Gastroesophageal sphincter (tissue), 3 donors: Measurements from ENCODE around the gene TM9SF1.
A peak's percentile ranks its signal among the peaks of the same experiment; 100 is the strongest.

Experiments
- EP300 ChIP-seq: sonication (generic); formaldehyde crosslinking; IDR thresholded peaks from one replicate; pipeline ENCODE4 v1.6.1; 2017; ENCODE audit warnings: antibody characterized with exemption, mild to moderate bottlenecking
- POLR2A ChIP-seq, 2 donors: fragments of 450-650 bp; IDR thresholded peaks; one replicate each; pipeline ENCODE4 v1.6.1; 2017; ENCODE audit warnings: antibody characterized with exemption in 2 of 2, mild to moderate bottlenecking in 2 of 2, moderate library complexity in 1 of 2
- POLR2AphosphoS5 ChIP-seq: sonication (generic); formaldehyde crosslinking; IDR thresholded peaks from one replicate; pipeline ENCODE4 v1.6.1; 2017; ENCODE audit warnings: antibody characterized with exemption
- TF ChIP-seq, protein P1 (sequence below), 4 experiments: fragments of 200-600 bp in 2 of 4; fragments of 450-650 bp in 2 of 4; sonication (generic) in 1 of 4; IDR thresholded peaks; one replicate each; pipeline ENCODE4 v1.5.1; 2017 to 2019; ENCODE audit warnings: antibody characterized with exemption in 4 of 4, mild to moderate bottlenecking in 2 of 4, moderate library complexity in 2 of 4

DNA sequence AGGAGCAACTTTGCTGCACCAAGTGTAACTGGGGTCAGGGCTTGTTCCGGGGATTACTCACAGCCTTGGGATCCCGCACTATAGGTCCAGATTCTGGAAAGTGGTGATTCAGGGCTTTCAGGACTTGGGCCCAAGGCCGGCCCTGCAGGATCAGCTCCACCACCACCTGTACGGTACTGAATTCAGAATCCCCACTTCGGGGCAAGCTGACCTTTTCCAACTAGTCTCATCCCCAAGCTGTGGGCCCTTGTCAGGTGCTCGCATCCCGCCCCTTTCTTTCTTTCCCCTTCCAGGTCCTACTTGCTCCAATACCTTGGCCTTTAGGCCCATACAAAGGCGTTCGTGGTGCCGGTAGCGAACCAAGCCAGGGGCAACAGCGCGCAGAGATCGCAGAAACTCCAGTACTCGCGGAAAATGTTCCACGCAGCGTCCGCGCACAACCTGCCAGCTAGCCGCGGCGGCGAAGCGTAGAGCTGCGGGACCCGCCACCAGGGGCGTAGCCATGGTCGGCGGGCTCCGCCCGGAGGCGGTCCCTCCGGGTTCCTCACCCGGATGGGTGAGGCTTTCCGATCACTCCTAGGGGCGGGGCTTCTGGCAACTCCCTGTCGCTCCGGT is 46.7 kb upstream of the TM9SF1 start:
- TF ChIP-seq, protein P1, sequence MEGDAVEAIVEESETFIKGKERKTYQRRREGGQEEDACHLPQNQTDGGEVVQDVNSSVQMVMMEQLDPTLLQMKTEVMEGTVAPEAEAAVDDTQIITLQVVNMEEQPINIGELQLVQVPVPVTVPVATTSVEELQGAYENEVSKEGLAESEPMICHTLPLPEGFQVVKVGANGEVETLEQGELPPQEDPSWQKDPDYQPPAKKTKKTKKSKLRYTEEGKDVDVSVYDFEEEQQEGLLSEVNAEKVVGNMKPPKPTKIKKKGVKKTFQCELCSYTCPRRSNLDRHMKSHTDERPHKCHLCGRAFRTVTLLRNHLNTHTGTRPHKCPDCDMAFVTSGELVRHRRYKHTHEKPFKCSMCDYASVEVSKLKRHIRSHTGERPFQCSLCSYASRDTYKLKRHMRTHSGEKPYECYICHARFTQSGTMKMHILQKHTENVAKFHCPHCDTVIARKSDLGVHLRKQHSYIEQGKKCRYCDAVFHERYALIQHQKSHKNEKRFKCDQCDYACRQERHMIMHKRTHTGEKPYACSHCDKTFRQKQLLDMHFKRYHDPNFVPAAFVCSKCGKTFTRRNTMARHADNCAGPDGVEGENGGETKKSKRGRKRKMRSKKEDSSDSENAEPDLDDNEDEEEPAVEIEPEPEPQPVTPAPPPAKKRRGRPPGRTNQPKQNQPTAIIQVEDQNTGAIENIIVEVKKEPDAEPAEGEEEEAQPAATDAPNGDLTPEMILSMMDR (IDR thresholded peaks at IDR 0.05): peak; percentile 51 to 88 (median 78)
- TF ChIP-seq POLR2AphosphoS5 (no peak), POLR2A (IDR thresholded peaks at IDR 0.05) (no peak), EP300 (no peak)
